HepG2 (cell line): Measurements from ENCODE around the gene ANTKMT.

Experiments
- BRF2 ChIP-seq: sonication (generic); formaldehyde crosslinking; IDR thresholded peaks from 2 replicates; pipeline ENCODE4 v1.8.1; 2022; ENCODE audit warnings: mild to moderate bottlenecking, missing genetic modification reagents
- CTCF ChIP-seq: sonication (generic); formaldehyde crosslinking; IDR thresholded peaks from 2 replicates; pipeline ENCODE4 v1.5.0; 2020; ENCODE audit warnings: mild to moderate bottlenecking, missing genetic modification reagents, moderate library complexity
- RNF2 ChIP-seq: fragments of 450-650 bp; conservative IDR thresholded peaks from 2 replicates; pipeline ENCODE4 v1.6.1; 2016; ENCODE audit warnings: low read depth
- SMC3 ChIP-seq: IDR thresholded peaks from 2 replicates; pipeline ENCODE4 v1.6.1; 2011; ENCODE audit warnings: low read length, improper control_type of control experiment
- ZNF121 ChIP-seq: sonication (generic); formaldehyde crosslinking; IDR thresholded peaks from 2 replicates; pipeline ENCODE4 v1.5.0; 2020; ENCODE audit warnings: mild to moderate bottlenecking, missing genetic modification reagents
- ZNF253 ChIP-seq: sonication (generic); formaldehyde crosslinking; IDR thresholded peaks from 2 replicates; pipeline ENCODE4 v1.8.0; 2022; ENCODE audit warnings: mild to moderate bottlenecking, missing genetic modification reagents, borderline replicate concordance
- ZSCAN31 ChIP-seq: sonication (generic); formaldehyde crosslinking; IDR thresholded peaks from 2 replicates; pipeline ENCODE4 v1.5.0; 2020; ENCODE audit warnings: low read depth, mild to moderate bottlenecking, missing genetic modification reagents
- TF ChIP-seq, protein P1 (sequence below): IDR thresholded peaks from 2 replicates; pipeline ENCODE4 v1.6.1; 2012; ENCODE audit warnings: inconsistent platforms

DNA sequence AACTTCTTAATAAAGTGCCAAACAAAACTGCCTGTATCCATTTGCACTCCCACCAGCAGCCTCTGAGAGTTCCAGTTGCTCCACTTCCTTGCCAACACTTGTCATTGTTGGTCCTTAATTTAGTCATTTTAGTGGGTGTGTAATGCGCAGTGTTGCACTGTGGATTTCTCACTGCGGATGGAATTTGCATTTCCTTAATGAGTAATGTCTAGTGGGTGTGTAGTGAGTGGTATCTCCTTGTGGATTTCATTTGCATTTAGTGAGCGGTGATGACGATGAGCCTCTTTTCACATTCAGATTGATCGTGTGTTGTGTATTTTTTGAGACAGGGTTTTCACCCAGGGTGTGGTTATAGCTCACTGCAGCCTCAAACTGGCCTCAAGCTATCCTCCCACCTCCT, 35.5 kb downstream of the ANTKMT start:
- no peak for TF ChIP-seq CTCF (CRISPR knock-in tag)
- TF ChIP-seq BRF2 (CRISPR knock-in tag): no peak
- TF ChIP-seq ZNF121 (CRISPR knock-in tag): no peak
- TF ChIP-seq, protein P1, sequence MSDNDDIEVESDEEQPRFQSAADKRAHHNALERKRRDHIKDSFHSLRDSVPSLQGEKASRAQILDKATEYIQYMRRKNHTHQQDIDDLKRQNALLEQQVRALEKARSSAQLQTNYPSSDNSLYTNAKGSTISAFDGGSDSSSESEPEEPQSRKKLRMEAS: no peak
- TF ChIP-seq RNF2: no peak
- no peak for TF ChIP-seq SMC3
- no peak for TF ChIP-seq ZNF253 (CRISPR knock-in tag)
- no peak for TF ChIP-seq ZSCAN31 (CRISPR knock-in tag)
